SK-N-SH (cell line): ENCODE data around the gene VDR.

Source experiments
- CHD2 ChIP-seq: fragments of 150-350 bp; IDR thresholded peaks from 2 replicates; pipeline ENCODE4 v1.6.1; 2018; ENCODE audit warnings: low read length; ENCODE audit not compliant: partially characterized antibody
- EP300 ChIP-seq, 2 experiments: IDR thresholded peaks; 2 replicates each; pipeline versions ENCODE4 v1.4.0 to v1.6.1; 2012; ENCODE audit warnings: borderline replicate concordance in 1 of 2, low read depth in 1 of 2, low read length in 1 of 2
- GABPA ChIP-seq: IDR thresholded peaks from 2 replicates; pipeline ENCODE4 v1.4.0; 2012; ENCODE audit warnings: low read depth, mild to moderate bottlenecking
- MXI1 ChIP-seq: IDR thresholded peaks from 2 replicates; pipeline ENCODE4 v1.6.1; 2012; ENCODE audit warnings: mild to moderate bottlenecking, low read depth, low read length, improper control_type of control experiment
- NFIC ChIP-seq: IDR thresholded peaks from 2 replicates; pipeline ENCODE4 v1.4.0; 2012; ENCODE audit warnings: borderline replicate concordance
- POLR2AphosphoS5 ChIP-seq: IDR thresholded peaks from 2 replicates; pipeline ENCODE4 v1.6.1; 2012; ENCODE audit warnings: low read depth, low read length
- RAD21 ChIP-seq: IDR thresholded peaks from 2 replicates; pipeline ENCODE4 v1.6.1; 2012; ENCODE audit warnings: mild to moderate bottlenecking, low read length
- RCOR1 ChIP-seq: fragments of 150-350 bp; IDR thresholded peaks from 2 replicates; pipeline ENCODE4 v1.6.1; 2017; ENCODE audit warnings: antibody characterized with exemption, low read length
- SIN3A ChIP-seq: IDR thresholded peaks from 2 replicates; pipeline ENCODE4 v1.6.1; 2012; ENCODE audit warnings: low read depth, mild to moderate bottlenecking, low read length, moderate library complexity, borderline replicate concordance
- TAF1 ChIP-seq: IDR thresholded peaks from 2 replicates; pipeline ENCODE4 v1.6.1; 2012; ENCODE audit warnings: low read depth, mild to moderate bottlenecking, low read length, moderate library complexity, borderline replicate concordance
- YY1 ChIP-seq: IDR thresholded peaks from 2 replicates; pipeline ENCODE4 v1.4.0; 2012; ENCODE audit warnings: low read depth, mild to moderate bottlenecking
- TF ChIP-seq, protein P1 (sequence below): fragments of 200-600 bp; sonication (generic); IDR thresholded peaks from 2 replicates; pipeline ENCODE4 v1.6.1; 2017; ENCODE audit warnings: antibody characterized with exemption, mild to moderate bottlenecking, moderate library complexity
- TF ChIP-seq, protein P2 (sequence below): IDR thresholded peaks from 2 replicates; pipeline ENCODE4 v1.6.1; 2012; ENCODE audit warnings: mild to moderate bottlenecking, low read depth, low read length, moderate library complexity
- TF ChIP-seq, protein P3 (sequence below): IDR thresholded peaks from 2 replicates; pipeline ENCODE4 v1.4.0; 2012; ENCODE audit warnings: low read depth, borderline replicate concordance

DNA sequence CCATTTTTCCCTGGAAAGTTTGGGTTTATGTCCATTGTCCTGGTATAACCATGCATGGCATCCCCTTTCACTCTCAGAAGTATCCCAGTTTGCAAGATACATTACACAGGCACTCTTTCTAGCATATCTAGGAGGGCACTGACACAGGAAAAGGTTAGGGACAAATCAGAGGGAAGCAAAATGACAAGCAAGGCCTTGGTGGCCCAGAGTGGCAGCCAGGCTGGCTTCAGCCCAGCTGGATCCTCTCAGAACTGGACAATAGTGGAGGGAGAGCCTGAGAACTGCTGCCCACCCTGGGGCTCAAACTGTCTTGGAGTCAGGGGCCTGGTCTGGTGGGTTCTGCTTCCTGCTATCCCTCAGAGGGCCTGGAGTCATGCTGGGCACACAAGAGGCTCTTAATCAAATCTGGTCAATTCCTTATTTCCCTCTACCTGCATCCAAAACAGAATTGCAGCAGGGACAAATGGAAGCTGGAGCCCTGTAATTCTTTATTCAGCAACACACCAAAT lies 2.6 kb downstream of the VDR start:
- no peak for TF ChIP-seq SIN3A
- TF ChIP-seq, protein P1, sequence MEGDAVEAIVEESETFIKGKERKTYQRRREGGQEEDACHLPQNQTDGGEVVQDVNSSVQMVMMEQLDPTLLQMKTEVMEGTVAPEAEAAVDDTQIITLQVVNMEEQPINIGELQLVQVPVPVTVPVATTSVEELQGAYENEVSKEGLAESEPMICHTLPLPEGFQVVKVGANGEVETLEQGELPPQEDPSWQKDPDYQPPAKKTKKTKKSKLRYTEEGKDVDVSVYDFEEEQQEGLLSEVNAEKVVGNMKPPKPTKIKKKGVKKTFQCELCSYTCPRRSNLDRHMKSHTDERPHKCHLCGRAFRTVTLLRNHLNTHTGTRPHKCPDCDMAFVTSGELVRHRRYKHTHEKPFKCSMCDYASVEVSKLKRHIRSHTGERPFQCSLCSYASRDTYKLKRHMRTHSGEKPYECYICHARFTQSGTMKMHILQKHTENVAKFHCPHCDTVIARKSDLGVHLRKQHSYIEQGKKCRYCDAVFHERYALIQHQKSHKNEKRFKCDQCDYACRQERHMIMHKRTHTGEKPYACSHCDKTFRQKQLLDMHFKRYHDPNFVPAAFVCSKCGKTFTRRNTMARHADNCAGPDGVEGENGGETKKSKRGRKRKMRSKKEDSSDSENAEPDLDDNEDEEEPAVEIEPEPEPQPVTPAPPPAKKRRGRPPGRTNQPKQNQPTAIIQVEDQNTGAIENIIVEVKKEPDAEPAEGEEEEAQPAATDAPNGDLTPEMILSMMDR = no peak
- TF ChIP-seq, protein P2, sequence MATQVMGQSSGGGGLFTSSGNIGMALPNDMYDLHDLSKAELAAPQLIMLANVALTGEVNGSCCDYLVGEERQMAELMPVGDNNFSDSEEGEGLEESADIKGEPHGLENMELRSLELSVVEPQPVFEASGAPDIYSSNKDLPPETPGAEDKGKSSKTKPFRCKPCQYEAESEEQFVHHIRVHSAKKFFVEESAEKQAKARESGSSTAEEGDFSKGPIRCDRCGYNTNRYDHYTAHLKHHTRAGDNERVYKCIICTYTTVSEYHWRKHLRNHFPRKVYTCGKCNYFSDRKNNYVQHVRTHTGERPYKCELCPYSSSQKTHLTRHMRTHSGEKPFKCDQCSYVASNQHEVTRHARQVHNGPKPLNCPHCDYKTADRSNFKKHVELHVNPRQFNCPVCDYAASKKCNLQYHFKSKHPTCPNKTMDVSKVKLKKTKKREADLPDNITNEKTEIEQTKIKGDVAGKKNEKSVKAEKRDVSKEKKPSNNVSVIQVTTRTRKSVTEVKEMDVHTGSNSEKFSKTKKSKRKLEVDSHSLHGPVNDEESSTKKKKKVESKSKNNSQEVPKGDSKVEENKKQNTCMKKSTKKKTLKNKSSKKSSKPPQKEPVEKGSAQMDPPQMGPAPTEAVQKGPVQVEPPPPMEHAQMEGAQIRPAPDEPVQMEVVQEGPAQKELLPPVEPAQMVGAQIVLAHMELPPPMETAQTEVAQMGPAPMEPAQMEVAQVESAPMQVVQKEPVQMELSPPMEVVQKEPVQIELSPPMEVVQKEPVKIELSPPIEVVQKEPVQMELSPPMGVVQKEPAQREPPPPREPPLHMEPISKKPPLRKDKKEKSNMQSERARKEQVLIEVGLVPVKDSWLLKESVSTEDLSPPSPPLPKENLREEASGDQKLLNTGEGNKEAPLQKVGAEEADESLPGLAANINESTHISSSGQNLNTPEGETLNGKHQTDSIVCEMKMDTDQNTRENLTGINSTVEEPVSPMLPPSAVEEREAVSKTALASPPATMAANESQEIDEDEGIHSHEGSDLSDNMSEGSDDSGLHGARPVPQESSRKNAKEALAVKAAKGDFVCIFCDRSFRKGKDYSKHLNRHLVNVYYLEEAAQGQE = no peak
- no peak for TF ChIP-seq MXI1
- TF ChIP-seq, protein P3, sequence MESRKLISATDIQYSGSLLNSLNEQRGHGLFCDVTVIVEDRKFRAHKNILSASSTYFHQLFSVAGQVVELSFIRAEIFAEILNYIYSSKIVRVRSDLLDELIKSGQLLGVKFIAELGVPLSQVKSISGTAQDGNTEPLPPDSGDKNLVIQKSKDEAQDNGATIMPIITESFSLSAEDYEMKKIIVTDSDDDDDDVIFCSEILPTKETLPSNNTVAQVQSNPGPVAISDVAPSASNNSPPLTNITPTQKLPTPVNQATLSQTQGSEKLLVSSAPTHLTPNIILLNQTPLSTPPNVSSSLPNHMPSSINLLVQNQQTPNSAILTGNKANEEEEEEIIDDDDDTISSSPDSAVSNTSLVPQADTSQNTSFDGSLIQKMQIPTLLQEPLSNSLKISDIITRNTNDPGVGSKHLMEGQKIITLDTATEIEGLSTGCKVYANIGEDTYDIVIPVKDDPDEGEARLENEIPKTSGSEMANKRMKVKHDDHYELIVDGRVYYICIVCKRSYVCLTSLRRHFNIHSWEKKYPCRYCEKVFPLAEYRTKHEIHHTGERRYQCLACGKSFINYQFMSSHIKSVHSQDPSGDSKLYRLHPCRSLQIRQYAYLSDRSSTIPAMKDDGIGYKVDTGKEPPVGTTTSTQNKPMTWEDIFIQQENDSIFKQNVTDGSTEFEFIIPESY = no peak
- no peak for TF ChIP-seq CHD2
- TF ChIP-seq RCOR1 = no peak
- no peak for TF ChIP-seq RAD21
- TF ChIP-seq POLR2AphosphoS5 = no peak
- no peak for TF ChIP-seq YY1
- TF ChIP-seq TAF1 = no peak
- no peak for TF ChIP-seq NFIC
- no peak for TF ChIP-seq EP300 (IDR thresholded peaks at IDR 0.05; ENCODE audit: borderline replicate concordance in 1 of 2, low read depth in 1 of 2, low read length in 1 of 2)
- no peak for TF ChIP-seq GABPA
